Measurements from ENCODE around the gene PLCB2. TPM values are rescaled to one million over a fixed set of nuclear protein-coding genes. Genes with fewer than 3 reads are reported as not detected.

PLCB2 gene
- total and polyA plus RNA-seq, 9 of the 15 experiments (the other 6 are each of a cell fraction or from before 2014, with no cell fraction given): 0.37 to 12.3 (median 8.0) TPM

DNA sequence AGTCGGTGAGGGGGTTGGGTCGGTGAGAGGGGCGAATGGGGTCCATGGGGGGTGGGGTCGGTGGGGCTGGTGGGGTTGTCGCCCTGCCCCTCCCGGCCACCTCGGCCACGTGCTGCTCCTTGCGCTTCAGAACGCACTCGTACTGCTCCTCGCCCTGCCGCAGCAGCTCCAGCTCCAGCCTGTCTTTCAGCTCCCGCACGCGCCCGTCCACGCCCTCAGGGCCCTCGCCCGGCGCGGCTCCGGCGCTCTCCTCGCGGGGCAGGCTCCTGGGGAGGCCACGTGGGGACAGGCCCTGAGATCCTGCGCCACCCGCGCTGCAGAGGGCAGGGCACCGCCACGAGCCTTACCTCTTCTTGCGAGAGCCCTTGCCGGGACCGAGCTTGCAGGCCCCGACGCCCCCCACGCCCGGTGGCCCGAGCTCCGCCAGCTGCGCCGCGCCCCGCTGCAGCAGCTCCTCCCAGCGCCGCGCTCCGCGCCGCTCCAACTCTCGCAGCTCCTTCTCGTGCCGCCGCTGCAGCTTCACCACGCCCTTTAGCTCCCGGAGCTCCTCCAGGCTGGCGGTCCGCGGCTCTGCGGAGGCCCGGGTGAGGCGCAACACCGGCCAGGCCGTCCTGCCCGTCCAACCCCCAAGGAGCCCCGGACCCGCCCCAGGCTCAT is 16.7 kb downstream of the PLCB2 start (continued):
- TF ChIP-seq SMARCB1 (IDR thresholded peaks at IDR 0.05; ENCODE audit: insufficient read length, low read depth) (no peak), PURB (CRISPR knock-in tag; IDR thresholded peaks at IDR 0.05; ENCODE audit: low read depth) (no peak), ZNF12 (CRISPR knock-in tag; IDR thresholded peaks at IDR 0.05) (no peak), MEIS2 (IDR thresholded peaks at IDR 0.05; ENCODE audit: partially characterized antibody) (no peak), ZBTB17 (CRISPR knock-in tag; IDR thresholded peaks at IDR 0.05) (no peak), RBBP5 (IDR thresholded peaks at IDR 0.05; ENCODE audit: borderline replicate concordance, insufficient read depth, low read length, poor library complexity, severe bottlenecking) (no peak), ZNF347 (CRISPR knock-in tag; IDR thresholded peaks at IDR 0.05; ENCODE audit: low read depth) (no peak), ZNF184 (CRISPR knock-in tag; IDR thresholded peaks at IDR 0.05) (no peak), EGR1 (conservative IDR thresholded peaks at IDR 0.05) (no peak), TCF7L2 (IDR thresholded peaks at IDR 0.05; ENCODE audit: low read depth, low read length) (no peak), SMARCA5 (IDR thresholded peaks at IDR 0.05) (no peak), EZH2 (IDR thresholded peaks at IDR 0.05; ENCODE audit: borderline replicate concordance, low read depth, low read length) (no peak)
- TF ChIP-seq, protein P1, sequence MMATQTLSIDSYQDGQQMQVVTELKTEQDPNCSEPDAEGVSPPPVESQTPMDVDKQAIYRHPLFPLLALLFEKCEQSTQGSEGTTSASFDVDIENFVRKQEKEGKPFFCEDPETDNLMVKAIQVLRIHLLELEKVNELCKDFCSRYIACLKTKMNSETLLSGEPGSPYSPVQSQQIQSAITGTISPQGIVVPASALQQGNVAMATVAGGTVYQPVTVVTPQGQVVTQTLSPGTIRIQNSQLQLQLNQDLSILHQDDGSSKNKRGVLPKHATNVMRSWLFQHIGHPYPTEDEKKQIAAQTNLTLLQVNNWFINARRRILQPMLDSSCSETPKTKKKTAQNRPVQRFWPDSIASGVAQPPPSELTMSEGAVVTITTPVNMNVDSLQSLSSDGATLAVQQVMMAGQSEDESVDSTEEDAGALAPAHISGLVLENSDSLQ (IDR thresholded peaks at IDR 0.05): no peak
- TF ChIP-seq, protein P2, sequence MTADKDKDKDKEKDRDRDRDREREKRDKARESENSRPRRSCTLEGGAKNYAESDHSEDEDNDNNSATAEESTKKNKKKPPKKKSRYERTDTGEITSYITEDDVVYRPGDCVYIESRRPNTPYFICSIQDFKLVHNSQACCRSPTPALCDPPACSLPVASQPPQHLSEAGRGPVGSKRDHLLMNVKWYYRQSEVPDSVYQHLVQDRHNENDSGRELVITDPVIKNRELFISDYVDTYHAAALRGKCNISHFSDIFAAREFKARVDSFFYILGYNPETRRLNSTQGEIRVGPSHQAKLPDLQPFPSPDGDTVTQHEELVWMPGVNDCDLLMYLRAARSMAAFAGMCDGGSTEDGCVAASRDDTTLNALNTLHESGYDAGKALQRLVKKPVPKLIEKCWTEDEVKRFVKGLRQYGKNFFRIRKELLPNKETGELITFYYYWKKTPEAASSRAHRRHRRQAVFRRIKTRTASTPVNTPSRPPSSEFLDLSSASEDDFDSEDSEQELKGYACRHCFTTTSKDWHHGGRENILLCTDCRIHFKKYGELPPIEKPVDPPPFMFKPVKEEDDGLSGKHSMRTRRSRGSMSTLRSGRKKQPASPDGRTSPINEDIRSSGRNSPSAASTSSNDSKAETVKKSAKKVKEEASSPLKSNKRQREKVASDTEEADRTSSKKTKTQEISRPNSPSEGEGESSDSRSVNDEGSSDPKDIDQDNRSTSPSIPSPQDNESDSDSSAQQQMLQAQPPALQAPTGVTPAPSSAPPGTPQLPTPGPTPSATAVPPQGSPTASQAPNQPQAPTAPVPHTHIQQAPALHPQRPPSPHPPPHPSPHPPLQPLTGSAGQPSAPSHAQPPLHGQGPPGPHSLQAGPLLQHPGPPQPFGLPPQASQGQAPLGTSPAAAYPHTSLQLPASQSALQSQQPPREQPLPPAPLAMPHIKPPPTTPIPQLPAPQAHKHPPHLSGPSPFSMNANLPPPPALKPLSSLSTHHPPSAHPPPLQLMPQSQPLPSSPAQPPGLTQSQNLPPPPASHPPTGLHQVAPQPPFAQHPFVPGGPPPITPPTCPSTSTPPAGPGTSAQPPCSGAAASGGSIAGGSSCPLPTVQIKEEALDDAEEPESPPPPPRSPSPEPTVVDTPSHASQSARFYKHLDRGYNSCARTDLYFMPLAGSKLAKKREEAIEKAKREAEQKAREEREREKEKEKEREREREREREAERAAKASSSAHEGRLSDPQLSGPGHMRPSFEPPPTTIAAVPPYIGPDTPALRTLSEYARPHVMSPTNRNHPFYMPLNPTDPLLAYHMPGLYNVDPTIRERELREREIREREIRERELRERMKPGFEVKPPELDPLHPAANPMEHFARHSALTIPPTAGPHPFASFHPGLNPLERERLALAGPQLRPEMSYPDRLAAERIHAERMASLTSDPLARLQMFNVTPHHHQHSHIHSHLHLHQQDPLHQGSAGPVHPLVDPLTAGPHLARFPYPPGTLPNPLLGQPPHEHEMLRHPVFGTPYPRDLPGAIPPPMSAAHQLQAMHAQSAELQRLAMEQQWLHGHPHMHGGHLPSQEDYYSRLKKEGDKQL (CRISPR knock-in tag; IDR thresholded peaks at IDR 0.05; ENCODE audit: borderline replicate concordance): no peak
- TF ChIP-seq, protein P3, sequence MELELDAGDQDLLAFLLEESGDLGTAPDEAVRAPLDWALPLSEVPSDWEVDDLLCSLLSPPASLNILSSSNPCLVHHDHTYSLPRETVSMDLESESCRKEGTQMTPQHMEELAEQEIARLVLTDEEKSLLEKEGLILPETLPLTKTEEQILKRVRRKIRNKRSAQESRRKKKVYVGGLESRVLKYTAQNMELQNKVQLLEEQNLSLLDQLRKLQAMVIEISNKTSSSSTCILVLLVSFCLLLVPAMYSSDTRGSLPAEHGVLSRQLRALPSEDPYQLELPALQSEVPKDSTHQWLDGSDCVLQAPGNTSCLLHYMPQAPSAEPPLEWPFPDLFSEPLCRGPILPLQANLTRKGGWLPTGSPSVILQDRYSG (tag; conservative IDR thresholded peaks at IDR 0.05; ENCODE audit: low read depth): no peak
- TF ChIP-seq, protein P4, sequence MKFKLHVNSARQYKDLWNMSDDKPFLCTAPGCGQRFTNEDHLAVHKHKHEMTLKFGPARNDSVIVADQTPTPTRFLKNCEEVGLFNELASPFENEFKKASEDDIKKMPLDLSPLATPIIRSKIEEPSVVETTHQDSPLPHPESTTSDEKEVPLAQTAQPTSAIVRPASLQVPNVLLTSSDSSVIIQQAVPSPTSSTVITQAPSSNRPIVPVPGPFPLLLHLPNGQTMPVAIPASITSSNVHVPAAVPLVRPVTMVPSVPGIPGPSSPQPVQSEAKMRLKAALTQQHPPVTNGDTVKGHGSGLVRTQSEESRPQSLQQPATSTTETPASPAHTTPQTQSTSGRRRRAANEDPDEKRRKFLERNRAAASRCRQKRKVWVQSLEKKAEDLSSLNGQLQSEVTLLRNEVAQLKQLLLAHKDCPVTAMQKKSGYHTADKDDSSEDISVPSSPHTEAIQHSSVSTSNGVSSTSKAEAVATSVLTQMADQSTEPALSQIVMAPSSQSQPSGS (CRISPR knock-in tag; IDR thresholded peaks at IDR 0.05): no peak
